Measurements from ENCODE around the gene NTNG1.

NTNG1 gene

GRCh38 chr1:107407011-107407410, 266.2 kb downstream of the NTNG1 start:
- DNase-seq (ENCODE audit: low read depth) = no peak

DNA sequence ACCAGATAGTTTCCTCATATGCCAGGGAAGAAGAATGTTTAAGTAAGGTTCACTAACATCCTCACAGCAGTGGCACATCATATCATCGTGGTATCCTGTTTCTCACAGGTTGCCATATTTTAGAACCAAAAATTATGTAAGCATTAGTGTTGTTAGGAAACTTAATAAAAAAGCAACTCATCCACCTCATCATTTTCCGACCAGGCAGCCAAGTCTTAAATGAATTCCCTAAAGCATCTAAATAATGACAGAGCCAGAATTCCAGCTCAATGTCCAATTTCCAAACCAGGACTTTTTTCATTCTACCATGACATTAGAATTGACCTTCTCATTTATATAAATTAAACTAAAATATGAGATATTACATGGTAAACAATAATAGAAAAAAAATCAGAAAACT, 272.7 kb downstream of the NTNG1 start:
- no peak for DNase-seq (ENCODE audit: low read depth)

DNA sequence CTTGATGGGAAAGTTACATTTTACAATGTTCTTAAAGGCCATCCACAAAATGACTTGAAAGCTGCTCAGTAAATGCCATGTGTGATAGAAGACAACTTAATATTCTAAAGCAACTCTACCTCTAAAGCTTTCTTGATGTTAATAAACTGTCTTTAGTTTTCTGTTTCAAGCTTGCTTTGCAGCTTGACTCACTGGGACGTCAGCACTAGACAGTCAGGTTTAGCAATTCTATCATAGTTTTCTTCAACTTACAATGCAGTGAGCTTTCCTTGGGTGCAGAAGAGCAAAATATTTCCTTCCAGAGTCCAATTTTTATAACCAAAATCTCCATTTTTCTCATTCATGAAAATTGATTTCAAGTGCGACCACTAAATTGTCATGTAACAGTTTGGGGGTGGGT, 273.1 kb downstream of the NTNG1 start:
- DNase-seq (ENCODE audit: low read depth) = no peak

- no peak for DNase-seq (ENCODE audit: low read depth)
These were observed 273.7 kb downstream of the NTNG1 start for GRCh38 chr1:107414550-107414949.

DNA sequence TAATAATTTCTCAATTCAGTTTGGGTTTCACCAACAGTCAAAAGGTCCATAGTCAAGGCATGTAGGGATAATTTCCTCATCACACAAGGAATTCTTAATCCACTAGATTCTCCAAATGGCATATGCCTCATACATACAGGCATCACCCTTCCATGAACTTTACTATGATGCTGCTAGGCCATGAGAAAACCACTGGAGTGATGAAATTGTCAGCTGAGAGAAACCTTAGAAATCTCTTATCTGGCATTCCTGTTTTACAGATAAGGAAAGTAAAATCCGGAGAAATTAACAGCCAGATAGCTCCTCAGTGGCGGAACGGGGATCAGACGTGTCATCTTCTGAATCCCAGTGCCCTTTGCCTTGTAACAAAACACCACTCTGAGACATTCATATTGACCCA, 274.4 kb downstream of the NTNG1 start:
- no peak for DNase-seq (ENCODE audit: low read depth)

DNA sequence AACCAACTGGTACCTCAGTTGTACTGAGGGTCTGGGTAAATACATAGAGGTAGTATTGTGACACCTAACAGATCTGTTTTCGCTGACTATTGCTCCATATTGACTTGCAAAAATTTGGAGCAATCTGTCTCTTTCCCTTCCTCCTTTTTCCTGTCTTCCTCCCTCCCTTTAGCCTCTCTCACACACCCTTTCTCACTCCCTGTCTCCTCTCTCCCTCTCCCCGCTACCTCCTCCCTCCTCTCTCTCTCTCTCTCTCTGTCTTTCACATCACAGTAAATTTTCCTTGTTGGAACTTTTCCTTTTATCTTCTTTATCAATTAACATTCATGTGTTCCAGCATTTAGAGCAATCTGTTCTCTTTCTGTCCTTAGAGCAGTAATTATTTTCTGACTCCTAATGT, 278.2 kb downstream of the NTNG1 start:
- DNase-seq (ENCODE audit: low read depth) = no peak

GRCh38 chr1:107422901-107423300, 282.1 kb downstream of the NTNG1 start:
- no peak for DNase-seq (ENCODE audit: low read depth)

DNA sequence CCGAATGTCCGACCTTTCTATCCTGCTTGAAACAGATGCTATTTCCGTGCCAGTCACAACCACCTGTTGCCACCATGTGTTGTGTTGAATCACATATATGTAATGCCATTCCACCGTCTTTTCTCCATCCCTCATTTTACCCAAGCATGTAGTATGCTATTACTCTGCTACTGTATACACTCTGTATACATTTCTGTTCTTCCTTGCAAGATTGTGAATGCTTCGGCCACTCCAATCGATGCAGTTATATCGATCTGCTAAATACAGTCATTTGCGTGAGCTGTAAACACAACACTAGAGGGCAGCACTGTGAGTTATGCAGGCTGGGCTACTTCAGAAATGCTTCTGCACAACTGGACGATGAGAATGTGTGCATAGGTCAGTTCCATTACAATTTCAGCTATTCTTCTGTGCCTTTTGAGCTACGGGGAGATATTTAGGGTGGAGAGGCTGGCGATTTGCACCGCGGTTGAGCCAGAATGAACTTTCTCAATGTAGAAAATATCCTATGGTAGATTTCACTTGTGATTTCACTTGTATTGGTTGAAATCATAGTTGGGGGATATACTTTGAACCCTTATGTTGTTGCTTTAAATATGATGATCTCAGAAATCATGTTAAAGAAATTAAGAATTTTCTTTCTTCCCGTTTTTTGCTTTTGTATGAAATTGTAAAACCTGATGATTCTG, 289.8 kb downstream of the NTNG1 start:
- DNase-seq (ENCODE audit: low read depth) = no peak

- no peak for DNase-seq (ENCODE audit: low read depth)
These were observed 291.3 kb downstream of the NTNG1 start for GRCh38 chr1:107432108-107432507.

- DNase-seq (ENCODE audit: low read depth) = no peak
These were observed 292.2 kb downstream of the NTNG1 start for GRCh38 chr1:107433068-107433467.

DNA sequence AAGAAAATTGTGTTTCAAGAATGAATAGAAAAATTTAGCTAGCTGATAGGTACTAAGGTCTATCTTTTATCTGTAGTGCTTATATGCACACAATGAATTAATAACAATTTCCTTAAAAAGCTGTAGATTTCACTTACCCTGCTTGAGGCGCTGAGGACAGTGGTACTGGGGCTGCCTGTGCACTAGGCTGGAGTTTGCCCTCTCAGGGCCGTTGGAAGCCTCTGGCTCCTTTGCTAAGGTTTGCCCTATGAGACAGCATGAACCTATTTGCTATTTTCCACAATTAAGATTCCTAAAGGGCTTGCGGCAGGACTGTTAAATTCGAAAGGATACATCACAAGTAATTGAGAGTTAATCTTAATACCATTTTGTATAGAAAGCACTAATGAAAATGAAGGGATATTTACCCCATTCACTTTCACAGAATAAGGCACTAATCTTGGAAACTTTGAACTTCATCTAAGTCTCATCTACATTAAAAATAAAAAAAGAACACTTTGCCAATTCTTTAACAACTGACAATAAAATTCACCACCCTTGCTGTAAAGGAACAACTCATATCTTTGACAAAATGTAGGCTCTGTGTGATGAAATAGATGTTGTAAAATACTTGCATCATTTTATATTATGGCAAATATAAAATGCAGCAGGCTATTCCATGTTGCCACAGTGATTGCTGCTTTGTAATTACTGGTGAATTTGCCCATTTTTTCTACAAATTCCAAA, 293.0 kb downstream of the NTNG1 start:
- DNase-seq (ENCODE audit: low read depth) = no peak

DNA sequence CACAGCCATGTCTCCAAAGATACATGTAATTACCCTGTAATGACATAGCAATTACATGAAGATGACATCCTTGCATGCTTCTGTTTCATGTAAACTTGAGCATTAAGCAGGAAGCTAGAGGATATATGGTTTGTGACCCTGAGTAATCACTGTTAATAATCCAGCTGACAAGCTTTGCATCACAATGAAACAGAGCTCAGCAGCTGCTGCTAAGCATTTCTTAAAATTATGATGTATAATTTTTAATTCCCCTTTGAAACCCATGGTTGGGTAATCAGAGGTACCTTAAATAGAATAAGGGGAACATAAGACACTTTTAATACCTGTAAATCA, 293.5 kb downstream of the NTNG1 start:
- DNase-seq (ENCODE audit: low read depth) = no peak

GRCh38 chr1:107436552-107437241, 295.9 kb downstream of the NTNG1 start:
- no peak for DNase-seq (ENCODE audit: low read depth)

DNA sequence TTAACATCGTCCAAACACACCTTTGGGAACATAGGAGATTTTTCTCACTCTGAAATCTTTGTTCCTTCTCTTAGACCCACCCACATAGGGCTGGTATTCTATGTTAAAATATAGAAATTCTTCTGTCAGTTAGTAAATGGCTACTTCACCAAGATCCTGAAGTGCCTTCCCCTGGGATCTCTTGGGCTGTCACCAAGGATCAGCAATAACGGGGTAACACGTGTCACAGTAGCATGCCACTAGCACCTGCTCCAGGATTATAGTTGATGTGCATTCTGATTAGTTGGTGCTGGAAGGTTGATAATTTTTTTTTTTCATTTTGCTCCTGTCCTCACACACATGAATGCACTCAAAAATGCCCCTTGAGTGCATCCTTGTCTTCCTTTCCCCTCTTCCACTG, 298.7 kb downstream of the NTNG1 start:
- no peak for DNase-seq (ENCODE audit: low read depth)

- no peak for DNase-seq (ENCODE audit: low read depth)
These were observed 301.7 kb downstream of the NTNG1 start for GRCh38 chr1:107442551-107442950.

- no peak for DNase-seq (ENCODE audit: low read depth)
These were observed 302.2 kb downstream of the NTNG1 start for GRCh38 chr1:107443027-107443426.

- DNase-seq (ENCODE audit: low read depth) = no peak
These were observed 303.0 kb downstream of the NTNG1 start for GRCh38 chr1:107443860-107444259.

GRCh38 chr1:107444302-107444701, 303.5 kb downstream of the NTNG1 start:
- no peak for DNase-seq (ENCODE audit: low read depth)

- DNase-seq (ENCODE audit: low read depth) = no peak
These were observed 308.5 kb downstream of the NTNG1 start for GRCh38 chr1:107449326-107449725.

- no peak for DNase-seq (ENCODE audit: low read depth)
These were observed 310.2 kb downstream of the NTNG1 start for GRCh38 chr1:107450899-107451664.

- DNase-seq (ENCODE audit: low read depth) = no peak
These were observed 310.9 kb downstream of the NTNG1 start for GRCh38 chr1:107451715-107452114.

GRCh38 chr1:107454791-107455190, 314.0 kb downstream of the NTNG1 start:
- no peak for DNase-seq (ENCODE audit: low read depth)

DNA sequence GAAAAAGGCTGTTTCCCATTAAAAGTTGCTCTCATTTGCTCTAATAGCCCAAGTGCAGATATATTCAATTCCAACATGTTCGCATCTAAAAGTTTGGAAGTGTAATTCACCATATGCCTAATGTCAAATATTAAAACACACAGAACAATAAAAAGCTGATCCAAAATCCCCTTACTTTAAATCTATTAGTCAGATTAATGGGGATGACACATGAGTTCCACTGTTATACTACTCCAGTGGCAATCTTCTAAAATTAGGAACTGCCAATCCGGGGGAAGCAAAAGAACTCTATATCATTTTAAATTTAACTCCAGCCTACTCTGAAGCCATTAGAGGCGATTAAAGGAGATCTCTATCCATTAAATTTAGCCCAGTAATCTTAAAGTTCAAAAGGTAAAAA, 317.1 kb downstream of the NTNG1 start:
- DNase-seq (ENCODE audit: low read depth) = no peak
